Measurements from ENCODE around the gene MRC2. TPM values are rescaled to one million over a fixed set of nuclear protein-coding genes. Genes with fewer than 3 reads are reported as not detected.
"Not testable (repeated sequence)": the region's sequence is repeated elsewhere in the genome, so short reads cannot be mapped to it uniquely, and the experiment has no call there.

The MRC2 gene
- total and polyA plus RNA-seq, 9 of the 15 experiments (the other 6 are each of a cell fraction or from before 2014, with no cell fraction given), result 0.28 to 11.5 (median 6.6) TPM

DNA sequence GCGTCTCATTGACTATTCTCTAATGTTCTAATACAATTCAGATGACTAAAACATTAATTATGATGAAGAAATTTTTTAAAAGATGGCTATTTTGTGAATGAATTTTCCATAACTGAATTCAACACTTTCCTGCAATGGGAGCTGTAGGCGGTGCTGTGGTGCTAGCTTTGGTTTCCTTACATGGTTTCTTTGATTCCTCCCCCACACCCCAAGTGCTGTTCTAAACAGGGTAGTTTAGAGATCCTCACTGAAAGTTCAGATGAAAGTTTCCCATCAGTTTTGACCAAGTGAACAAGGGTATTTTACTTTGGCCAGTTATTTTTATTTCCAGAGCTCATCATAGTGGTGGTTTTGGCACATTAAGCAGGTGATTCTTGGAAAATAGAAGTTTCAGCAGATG, 26.0 kb upstream of the MRC2 start (continued):
- TF ChIP-seq IRF2 (CRISPR knock-in tag; IDR thresholded peaks at IDR 0.05) (no peak), HCFC1 (IDR thresholded peaks at IDR 0.05; ENCODE audit: low read depth, low read length) (no peak), POLR2AphosphoS2 (IDR thresholded peaks at IDR 0.05; ENCODE audit: low read length) (no peak)
- TF ChIP-seq, protein P1, sequence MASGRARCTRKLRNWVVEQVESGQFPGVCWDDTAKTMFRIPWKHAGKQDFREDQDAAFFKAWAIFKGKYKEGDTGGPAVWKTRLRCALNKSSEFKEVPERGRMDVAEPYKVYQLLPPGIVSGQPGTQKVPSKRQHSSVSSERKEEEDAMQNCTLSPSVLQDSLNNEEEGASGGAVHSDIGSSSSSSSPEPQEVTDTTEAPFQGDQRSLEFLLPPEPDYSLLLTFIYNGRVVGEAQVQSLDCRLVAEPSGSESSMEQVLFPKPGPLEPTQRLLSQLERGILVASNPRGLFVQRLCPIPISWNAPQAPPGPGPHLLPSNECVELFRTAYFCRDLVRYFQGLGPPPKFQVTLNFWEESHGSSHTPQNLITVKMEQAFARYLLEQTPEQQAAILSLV (tag; IDR thresholded peaks at IDR 0.05), result no peak

DNA sequence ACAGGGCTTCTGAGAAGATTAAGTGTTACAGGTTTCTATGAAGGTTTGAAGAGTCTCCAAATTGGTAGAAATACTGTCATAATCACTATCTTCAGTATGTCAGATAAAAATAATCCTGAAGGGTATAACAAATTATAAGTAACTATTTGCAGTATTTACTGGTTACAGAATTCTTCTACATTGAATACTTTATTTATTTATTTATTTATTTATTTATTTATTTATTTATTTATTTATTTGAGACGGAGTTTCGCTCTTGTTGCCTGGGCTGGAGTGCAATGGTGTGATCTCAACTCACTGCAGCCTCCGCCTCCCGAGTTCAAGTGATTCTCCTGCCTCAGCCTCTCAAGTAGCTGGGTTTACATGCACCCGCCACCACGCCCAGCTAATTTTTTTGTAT, 23.7 kb upstream of the MRC2 start:
- H3K9ac ChIP-seq (ENCODE audit: insufficient read depth in 1 of 2, low read depth in 2 of 2, low read length in 2 of 2); in situ Hi-C loops (cut with MboI); DNase-seq (ENCODE audit: extremely low read depth in 1 of 4, low spot score in 3 of 4); H3K27me3 ChIP-seq (ENCODE audit: control insufficient read depth in 2 of 2, insufficient read depth in 2 of 2, low read length in 2 of 2); ATAC-seq; BruUV-seq (replicated peaks); H3K9me3 ChIP-seq (replicated peaks; ENCODE audit: control insufficient read depth, insufficient read depth, low read depth, low read length); H3K79me2 ChIP-seq (ENCODE audit: control insufficient read depth, insufficient read depth, low read length); H3K27ac ChIP-seq (ENCODE audit: extremely low read depth, low read depth, low read length); H3K9me1 ChIP-seq (ENCODE audit: control insufficient read depth, insufficient read depth, low read length); H3K4me3 ChIP-seq; intact Hi-C loops (cut with micrococcal nuclease); FAIRE-seq; H2AFZ ChIP-seq (ENCODE audit: low read depth, low read length); H3K4me1 ChIP-seq (replicated peaks in 1 of 2; ENCODE audit: control insufficient read depth in 2 of 2, insufficient read depth in 2 of 2, low read length in 2 of 2); H3K4me2 ChIP-seq (ENCODE audit: insufficient read depth, low read length); H4K20me1 ChIP-seq (replicated peaks; ENCODE audit: control insufficient read depth, insufficient read depth, low read length); CTCF ChIA-PET (ENCODE audit: low intra/inter-chr PET ratio): not testable (repeated sequence)
- POLR2A ChIA-PET, result interaction anchor here (0.6 kb wide), 1 partner anchor 32 kb away, joined by 3 read pairs; no protein-coding TSS in a partner anchor
- 98% methylated on average over 6 of the region's 6 CpGs for WGBS (ENCODE audit: insufficient coverage, low coverage, missing lambda C conversion rate)
- H3K36me3 ChIP-seq (ENCODE audit: control insufficient read depth, insufficient read depth, low read length), result peaks cover 78% of the 10 kb centered on the region; the same call in 2 of the 3 replicates

Data from K562 (cell line).